Vagina (tissue), 2 donors: ENCODE measurements around the gene KLHL3. TPM values are rescaled to one million over a fixed set of nuclear protein-coding genes. Genes with fewer than 3 reads are reported as not detected.

Experiments used
- DNase-seq, 2 donors: peaks; one replicate each; pipeline ENCODE4 v3.0.0-alpha.2; 2017; ENCODE audit errors: extremely low spot score in 2 of 2
- H3K27ac ChIP-seq: fragments of 200-600 bp; sonication (generic); one replicate; pipeline ENCODE4 v1.5.1; 2019
- H3K27me3 ChIP-seq: fragments of 200-600 bp; sonication (generic); one replicate; pipeline ENCODE4 v1.5.1; 2019
- H3K36me3 ChIP-seq, 2 donors: fragments of 200-600 bp; sonication (generic); one replicate each; pipeline ENCODE4 v1.5.1; 2017 to 2019
- H3K4me1 ChIP-seq: fragments of 200-600 bp; sonication (generic); one replicate; pipeline ENCODE4 v1.5.1; 2019
- H3K4me3 ChIP-seq, 2 donors: fragments of 200-600 bp; sonication (generic); 1 replicate in 1 of 2; 2 replicates in 1 of 2; pipeline ENCODE4 v1.5.1; 2016 to 2019
- H3K9me3 ChIP-seq: fragments of 200-600 bp; sonication (generic); one replicate; pipeline ENCODE4 v1.5.1; 2019
- POLR2A ChIP-seq, 2 donors: fragments of 450-650 bp; IDR thresholded peaks; one replicate each; pipeline ENCODE4 v1.6.1; 2017; ENCODE audit warnings: antibody characterized with exemption in 2 of 2, mild to moderate bottlenecking in 2 of 2, moderate library complexity in 2 of 2
- POLR2AphosphoS5 ChIP-seq, 2 donors: sonication (generic); formaldehyde crosslinking; IDR thresholded peaks; one replicate each; pipeline ENCODE4 v1.9.0; 2017; ENCODE audit warnings: antibody characterized with exemption in 2 of 2, mild to moderate bottlenecking in 2 of 2, low read depth in 1 of 2; ENCODE audit not compliant: insufficient read depth in 1 of 2
- intact Hi-C: fragments of 100-400 bp; cut with DNase I; formaldehyde crosslinking; loops from one replicate; pipeline ENCODE4 v1.15.1; 2023
- total RNA-seq: library from RNA; depleted of rRNA; stranded (reverse); fragments of >200 nt; gene quantifications from one replicate; pipeline ENCODE4 v1.2.3, GENCODE V29; 2016
- TF ChIP-seq, protein P1 (sequence below), 3 experiments: fragments of 450-650 bp in 2 of 3; fragments of 200-600 bp in 1 of 3; sonication (generic) in 1 of 3; IDR thresholded peaks; one replicate each; pipeline ENCODE4 v1.5.1; 2017 to 2019; ENCODE audit warnings: antibody characterized with exemption in 3 of 3, mild to moderate bottlenecking in 2 of 3, moderate library complexity in 2 of 3

KLHL3 gene
- total RNA-seq, 1 donor from 2014 or later, result 7.4 TPM

DNA sequence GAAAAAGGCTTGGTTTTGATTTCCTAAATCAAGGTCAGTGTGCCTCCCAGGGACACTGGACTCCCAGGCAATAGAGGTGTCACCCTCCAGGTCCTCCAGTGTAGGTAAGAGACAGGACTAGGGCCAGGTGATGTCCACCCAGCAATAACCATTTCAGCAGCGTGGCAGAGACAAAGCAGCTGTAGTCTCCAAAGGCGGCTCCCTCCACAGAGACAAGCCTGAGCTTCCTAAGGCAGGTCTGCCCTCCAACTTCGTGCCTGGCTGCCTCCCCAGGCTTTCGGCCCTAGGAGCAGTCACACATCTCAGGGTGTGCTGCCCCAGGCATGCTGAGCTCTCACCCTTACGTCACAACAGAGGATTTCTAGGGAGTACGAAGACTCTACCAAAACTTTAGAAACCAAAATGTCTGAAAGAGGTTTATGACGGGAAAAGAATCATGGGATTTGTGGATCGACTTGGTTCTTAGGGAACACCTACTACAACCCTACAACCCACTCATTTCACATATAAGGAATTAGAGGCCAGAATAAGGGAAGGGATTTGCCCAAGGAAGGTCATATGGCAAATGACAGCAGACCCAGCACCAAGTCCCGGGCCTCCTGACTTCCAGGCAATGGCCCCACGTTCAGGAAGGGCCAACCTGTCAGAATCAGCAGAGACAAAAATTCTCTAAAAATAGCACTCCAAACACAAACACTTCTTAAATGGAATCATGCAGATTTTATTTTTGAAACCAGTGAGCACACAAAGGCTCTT is 105.5 kb downstream of the KLHL3 start:
- intact Hi-C loops, result loop anchor here (5.0 kb wide), 1 partner anchor 117 kb away; no protein-coding TSS in a partner anchor

DNA sequence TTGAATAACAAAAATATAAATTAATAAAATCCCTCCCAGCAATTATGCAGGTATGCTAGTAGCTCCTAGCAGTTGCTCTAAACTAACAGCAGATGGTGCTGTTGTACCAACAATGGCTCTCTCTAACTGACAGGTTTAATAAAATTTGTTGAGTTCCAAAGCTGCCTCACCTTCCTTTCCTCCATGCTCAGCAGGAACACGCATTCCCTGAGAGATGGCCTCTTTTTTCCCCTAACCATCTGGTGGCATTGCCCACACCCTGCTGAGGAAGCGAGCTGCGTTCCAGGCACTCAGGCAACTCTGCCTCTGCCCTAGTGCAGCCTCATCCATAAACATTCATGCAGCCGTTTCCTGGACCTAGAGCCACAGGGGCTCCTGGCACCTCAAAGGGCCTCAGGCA is 106.2 kb downstream of the KLHL3 start:
- Histone ChIP-seq H3K4me3 (no peak overlapping the region), H3K9me3 (no peaks in the 10 kb centered on the region), H3K36me3 (no peaks in the 10 kb centered on the region), H3K4me1 (peaks cover 17% of the 10 kb centered on the region), H3K27ac (peak overlapping the region; percentile 15), H3K27me3 (no peaks in the 10 kb centered on the region)
- no peak for DNase-seq
- no peak for TF ChIP-seq POLR2A (IDR thresholded peaks at IDR 0.05)
- TF ChIP-seq, protein P1, sequence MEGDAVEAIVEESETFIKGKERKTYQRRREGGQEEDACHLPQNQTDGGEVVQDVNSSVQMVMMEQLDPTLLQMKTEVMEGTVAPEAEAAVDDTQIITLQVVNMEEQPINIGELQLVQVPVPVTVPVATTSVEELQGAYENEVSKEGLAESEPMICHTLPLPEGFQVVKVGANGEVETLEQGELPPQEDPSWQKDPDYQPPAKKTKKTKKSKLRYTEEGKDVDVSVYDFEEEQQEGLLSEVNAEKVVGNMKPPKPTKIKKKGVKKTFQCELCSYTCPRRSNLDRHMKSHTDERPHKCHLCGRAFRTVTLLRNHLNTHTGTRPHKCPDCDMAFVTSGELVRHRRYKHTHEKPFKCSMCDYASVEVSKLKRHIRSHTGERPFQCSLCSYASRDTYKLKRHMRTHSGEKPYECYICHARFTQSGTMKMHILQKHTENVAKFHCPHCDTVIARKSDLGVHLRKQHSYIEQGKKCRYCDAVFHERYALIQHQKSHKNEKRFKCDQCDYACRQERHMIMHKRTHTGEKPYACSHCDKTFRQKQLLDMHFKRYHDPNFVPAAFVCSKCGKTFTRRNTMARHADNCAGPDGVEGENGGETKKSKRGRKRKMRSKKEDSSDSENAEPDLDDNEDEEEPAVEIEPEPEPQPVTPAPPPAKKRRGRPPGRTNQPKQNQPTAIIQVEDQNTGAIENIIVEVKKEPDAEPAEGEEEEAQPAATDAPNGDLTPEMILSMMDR (IDR thresholded peaks at IDR 0.05), result peak; percentile 89 to 98 (median 92)
- TF ChIP-seq POLR2AphosphoS5 (IDR thresholded peaks at IDR 0.05; ENCODE audit: insufficient read depth in 1 of 2, low read depth in 1 of 2), result peak; percentile 3 to 23
- intact Hi-C loops, result loop anchor here (5.0 kb wide), 1 partner anchor 118 kb away; no protein-coding TSS in a partner anchor

More for the DNA sequence above, 105.5 kb downstream of the KLHL3 start:
- Histone ChIP-seq H3K36me3 (no peaks in the 10 kb centered on the region), H3K4me3 (no peak overlapping the region), H3K4me1 (peaks cover 17% of the 10 kb centered on the region), H3K27me3 (no peaks in the 10 kb centered on the region), H3K9me3 (no peaks in the 10 kb centered on the region), H3K27ac (peak overlapping the region; percentile 15)
- TF ChIP-seq, protein P1 (IDR thresholded peaks at IDR 0.05), result no peak
- TF ChIP-seq POLR2A (IDR thresholded peaks at IDR 0.05) (no peak), POLR2AphosphoS5 (IDR thresholded peaks at IDR 0.05; ENCODE audit: insufficient read depth in 1 of 2, low read depth in 1 of 2) (no peak)
- no peak for DNase-seq

DNA sequence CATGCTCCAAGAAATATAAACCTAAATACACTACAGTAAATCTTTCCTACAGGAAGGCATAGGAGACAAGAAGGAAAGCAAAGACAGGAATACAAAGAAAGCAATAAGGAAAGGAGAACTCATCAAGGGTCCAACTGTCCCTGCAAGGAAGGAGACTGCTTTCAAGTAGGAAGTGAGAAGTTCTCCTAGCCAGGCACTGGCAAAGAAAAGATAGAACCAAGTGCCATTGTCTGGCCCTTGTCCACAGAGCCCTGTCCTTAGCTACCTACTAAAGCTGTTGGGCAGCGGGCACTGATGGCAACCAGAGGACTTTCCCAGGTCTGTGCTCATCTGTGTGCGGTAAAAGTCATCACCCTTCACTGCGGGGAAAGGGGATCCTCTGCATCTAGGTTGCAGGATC is 108.2 kb downstream of the KLHL3 start:
- H3K36me3 ChIP-seq, result no peaks in the 10 kb centered on the region
- H3K27ac ChIP-seq, result no peak overlapping the region
- H3K9me3 ChIP-seq, result no peaks in the 10 kb centered on the region
- no peak overlapping the region for H3K4me3 ChIP-seq
- intact Hi-C loops, result no loop called here
- no peaks in the 10 kb centered on the region for H3K27me3 ChIP-seq
- TF ChIP-seq, protein P1 (IDR thresholded peaks at IDR 0.05), result no peak
- no peak for TF ChIP-seq POLR2AphosphoS5 (IDR thresholded peaks at IDR 0.05; ENCODE audit: insufficient read depth in 1 of 2, low read depth in 1 of 2)
- no peak for DNase-seq
- H3K4me1 ChIP-seq, result peaks cover 23% of the 10 kb centered on the region

DNA sequence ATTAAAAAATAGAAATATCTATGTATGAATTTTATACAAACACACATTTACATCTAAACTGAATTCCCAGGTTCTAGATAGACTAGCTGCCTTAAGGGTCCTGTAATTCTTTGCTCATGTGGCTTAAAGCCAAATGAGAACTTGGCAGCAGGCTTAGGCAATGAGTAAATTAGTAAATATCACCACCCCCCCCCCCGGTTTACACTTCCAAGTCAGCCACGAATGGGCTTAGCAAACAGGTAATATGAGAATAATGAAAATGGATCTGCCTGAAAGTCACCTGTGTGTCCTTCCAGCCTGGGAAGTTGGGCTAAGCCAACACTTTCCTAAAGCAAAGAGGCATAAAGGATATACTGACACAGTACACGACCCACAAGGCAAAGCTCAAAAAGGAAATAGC is 108.6 kb downstream of the KLHL3 start:
- H3K4me1 ChIP-seq, result peaks cover 27% of the 10 kb centered on the region
- TF ChIP-seq POLR2A (IDR thresholded peaks at IDR 0.05) (no peak), POLR2AphosphoS5 (IDR thresholded peaks at IDR 0.05; ENCODE audit: insufficient read depth in 1 of 2, low read depth in 1 of 2) (no peak)
- TF ChIP-seq, protein P1 (IDR thresholded peaks at IDR 0.05), result no peak
- no peaks in the 10 kb centered on the region for H3K36me3 ChIP-seq
- no peak overlapping the region for H3K27ac ChIP-seq
- H3K9me3 ChIP-seq, result no peaks in the 10 kb centered on the region
- no peak overlapping the region for H3K4me3 ChIP-seq
- DNase-seq, result no peak
- no peaks in the 10 kb centered on the region for H3K27me3 ChIP-seq
- intact Hi-C loops, result no loop called here

DNA sequence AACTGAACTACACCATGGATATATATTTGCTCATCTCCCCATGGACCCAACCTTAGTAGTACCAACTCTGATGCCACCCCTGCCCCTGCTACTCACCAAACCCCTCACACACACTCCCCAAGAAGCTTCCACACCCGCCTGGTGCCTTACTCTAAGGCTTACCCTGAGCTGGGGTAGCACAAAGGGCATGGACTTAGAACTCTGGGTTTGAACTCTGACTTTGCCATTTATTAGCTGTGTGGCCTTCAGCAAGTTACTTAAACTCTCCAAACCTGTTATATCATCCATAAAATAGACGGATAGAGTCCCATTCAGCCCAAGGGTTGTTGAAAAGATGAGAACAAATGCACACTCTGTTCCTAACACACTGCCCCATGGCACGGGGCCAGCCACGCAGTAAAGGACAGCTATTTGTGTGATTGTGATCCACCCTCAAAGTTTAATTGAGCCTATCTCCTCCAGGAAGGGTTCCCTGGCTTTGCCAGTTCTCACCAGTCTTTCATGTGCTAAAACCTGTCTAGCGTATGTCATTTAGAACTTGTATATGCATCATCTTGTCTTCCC is 111.0 kb downstream of the KLHL3 start:
- intact Hi-C loops, result no loop called here
- H3K4me1 ChIP-seq, result peaks cover 14% of the 10 kb centered on the region
- no peak overlapping the region for H3K4me3 ChIP-seq
- H3K36me3 ChIP-seq, result peaks cover 0 to 5% of the 10 kb centered on the region in 2 donors
- no peak overlapping the region for H3K27ac ChIP-seq
- H3K27me3 ChIP-seq, result no peaks in the 10 kb centered on the region
- no peak for TF ChIP-seq POLR2A (IDR thresholded peaks at IDR 0.05)
- TF ChIP-seq, protein P1 (IDR thresholded peaks at IDR 0.05), result no peak
- no peak for TF ChIP-seq POLR2AphosphoS5 (IDR thresholded peaks at IDR 0.05; ENCODE audit: insufficient read depth in 1 of 2, low read depth in 1 of 2)
- H3K9me3 ChIP-seq, result no peaks in the 10 kb centered on the region
- peak in 1 of 2 donors; percentile 37 for DNase-seq
